Fibroblast of the aortic adventitia (primary cell): ENCODE results near the gene ZNF318. TPM values are rescaled to one million over a fixed set of nuclear protein-coding genes. Genes with fewer than 3 reads are reported as not detected.

ENCODE experiments used
- DNase-seq: peaks from one replicate; pipeline ENCODE4 v3.0.0-alpha.2; 2010; ENCODE audit warnings: low read depth
- H3K4me3 ChIP-seq: 2 replicates; pipeline ENCODE4 v1.5.1; 2011; ENCODE audit warnings: low read depth, mild to moderate bottlenecking, control low read depth, low read length, moderate library complexity
- CTCF ChIP-seq: IDR thresholded peaks from 2 replicates; pipeline ENCODE4 v1.5.1; 2011; ENCODE audit warnings: mild to moderate bottlenecking, low read length, control low read depth, inconsistent platforms; ENCODE audit not compliant: insufficient read depth
- small RNA-seq: library from RNA; depleted of rRNA; stranded (forward); fragments of <200 nt; gene quantifications from one replicate; pipeline ENCODE3, GENCODE V24; 2012
- total RNA-seq: library from RNA; depleted of rRNA; stranded (reverse); fragments of >200 nt; gene quantifications from 2 replicates; pipeline ENCODE4 v1.2.3, GENCODE V29; 2012; ENCODE audit warnings: low replicate concordance

Gene ZNF318
- total RNA-seq, 1 donor: 14.2 TPM

- no peak overlapping the region for H3K4me3 ChIP-seq
- TF ChIP-seq CTCF: peak; percentile 7
- no peak for DNase-seq
Observed at GRCh38 chr6:43286980-43287716, 82.3 kb downstream of the ZNF318 start.

DNA sequence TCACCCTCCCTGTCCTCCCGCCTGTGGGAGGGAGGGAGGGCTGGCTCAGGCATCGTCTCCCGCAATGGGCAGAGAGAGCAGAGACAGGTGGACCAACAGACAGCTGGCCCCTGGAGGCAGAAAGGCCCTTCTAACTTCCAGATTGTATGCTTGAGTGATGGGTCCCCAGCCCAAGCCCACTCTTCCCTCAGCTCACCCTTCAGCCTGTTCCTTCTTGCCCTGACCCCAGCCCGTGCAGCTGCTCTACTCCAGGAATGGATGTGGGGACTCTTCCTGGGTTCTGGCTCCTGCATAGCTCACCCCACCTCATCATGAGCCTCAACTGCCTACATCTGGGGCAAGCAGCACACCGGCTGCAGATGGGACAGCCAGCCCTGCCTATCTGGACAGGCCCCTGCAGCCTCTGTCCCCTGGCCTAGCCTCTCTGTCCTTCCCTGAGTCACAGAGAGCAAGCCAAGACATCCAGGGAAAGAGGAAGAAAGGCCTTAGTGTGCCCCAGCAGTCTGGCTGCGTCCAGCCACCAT is 82.9 kb downstream of the ZNF318 start:
- no peak for DNase-seq
- TF ChIP-seq CTCF: no peak
- no peak overlapping the region for H3K4me3 ChIP-seq

Small RNA genes within 50 kb of the gene (small RNA-seq; reads per million reads assigned to genes)
- gene AL590383.1 (not detected), gene RPL12P47 (not detected)

Other genes starting within 250 kb of the ZNF318 start
- gene SRF, start 198.4 kb downstream of the ZNF318 start, total RNA-seq: 17.5 and 17.9 TPM in 2 replicates
- 22.8 and 28.7 TPM in 2 replicates for gene CUL9, start 187.5 kb downstream of the ZNF318 start, total RNA-seq
- 46.2 and 65.2 TPM in 2 replicates for gene DNPH1, start 140.2 kb downstream of the ZNF318 start, total RNA-seq
- not detected in 2 replicates for gene TTBK1, start 126.2 kb downstream of the ZNF318 start, total RNA-seq
- not detected in 2 replicates for gene SLC22A7, start 71.4 kb downstream of the ZNF318 start, total RNA-seq
- not detected in 2 replicates for gene CRIP3, start 60.8 kb downstream of the ZNF318 start, total RNA-seq
- gene ABCC10, start 57.9 kb upstream of the ZNF318 start, total RNA-seq: 12.0 and 25.8 TPM in 2 replicates
- gene DLK2, start 85.9 kb upstream of the ZNF318 start, total RNA-seq: 0.36 and 0.98 TPM in 2 replicates
- 14.2 and 24.4 TPM in 2 replicates for gene TJAP1, start 107.9 kb upstream of the ZNF318 start, total RNA-seq
- gene LRRC73, start 140.7 kb upstream of the ZNF318 start, total RNA-seq: 0.63 and 0.98 TPM in 2 replicates
- gene YIPF3, start 147.3 kb upstream of the ZNF318 start, total RNA-seq: 71.6 and 94.4 TPM in 2 replicates
- 27.0 and 45.7 TPM in 2 replicates for gene POLR1C, start 147.4 kb upstream of the ZNF318 start, total RNA-seq
- gene XPO5, start 206.4 kb upstream of the ZNF318 start, total RNA-seq: 17.6 and 29.0 TPM in 2 replicates
- 12.4 and 30.6 TPM in 2 replicates for gene POLH, start 206.5 kb upstream of the ZNF318 start, total RNA-seq